Pancreas (tissue), 10 donors: ENCODE measurements around the gene RIPOR2. TPM values are rescaled to one million over a fixed set of nuclear protein-coding genes. Genes with fewer than 3 reads are reported as not detected.

Source experiments
- ATAC-seq, 4 donors: fragments of 200-7000 bp; cut with Tn5 transposase; one replicate each; pipeline versions ENCODE4 v1.8.0 to v1.9.1; 2020; ENCODE audit warnings: mild to moderate bottlenecking in 4 of 4, moderate library complexity in 4 of 4
- DNase-seq, 6 donors: peaks; one replicate each; pipeline ENCODE4 v3.0.0-alpha.2; 2020
- FAIRE-seq: peaks from 2 replicates; lab custom pipeline; 2012; peaks lifted over from hg19 to GRCh38; lab: Jason Lieb, UNC
- H3K27ac ChIP-seq, 4 donors: fragments of 200-600 bp; sonication (generic); 1 replicate in 3 of 4; 2 replicates in 1 of 4; pipeline versions ENCODE4 v1.5.0 to v1.8.0; 2020
- H3K27me3 ChIP-seq, 4 donors: fragments of 200-600 bp; one replicate each; pipeline ENCODE4 v1.8.0; 2021
- H3K36me3 ChIP-seq, 3 donors: fragments of 200-600 bp; sonication (generic) in 1 of 3; one replicate each; pipeline versions ENCODE4 v1.5.0 to v1.8.0; 2020 to 2021
- H3K4me1 ChIP-seq, 3 donors: fragments of 200-600 bp; one replicate each; pipeline ENCODE4 v1.8.0; 2021
- H3K4me3 ChIP-seq, 4 donors: fragments of 200-600 bp; sonication (generic) in 2 of 4; one replicate each; pipeline versions ENCODE4 v1.5.0 to v1.8.0; 2020 to 2021
- H3K9me3 ChIP-seq, 4 donors: fragments of 200-600 bp; one replicate each; pipeline ENCODE4 v1.8.0; 2021
- WGBS, 2 donors: extraction: QIAGEN DNeasy Blood & Tissue Kit; methylation state at CpG; one replicate each; pipeline ENCODE4 v1.1.7; 2013; 5-methylcytosine and 5-hydroxymethylcytosine counted together
- intact Hi-C, 3 donors: fragments of 100-400 bp; cut with DNase I; formaldehyde crosslinking; loops; one replicate each; pipeline versions ENCODE4 v1.11.1 to v1.14.2; 2022
- polyA plus RNA-seq, 2 donors: library from polyadenylated mRNA; stranded (reverse); fragments of 200-250 nt; gene quantifications; one replicate each; pipeline ENCODE4 v1.2.3, GENCODE V29; 2013
- total RNA-seq, 6 donors: library from RNA; stranded (reverse); fragmentation: NEBNext Ultra II Directional in 4 of 6; extraction: Animal tissue kit (Norgen Biotek cat#: 25700) in 4 of 6; gene quantifications; one replicate each; pipeline versions ENCODE4 v1.2.1 to v1.2.4, GENCODE V29; 2021 to 2023
- TF ChIP-seq, protein P1 (sequence below), 4 donors: fragments of 200-600 bp; sonication (generic) in 3 of 4; IDR thresholded peaks; one replicate each; pipeline versions ENCODE4 v1.5.0 to v1.8.0; 2021; ENCODE audit warnings: antibody characterized with exemption in 4 of 4
- donor health status: healthy with polysubstance abuse.
- donor health status: DM: no; HTN: no; CAD: no; lungs with moderate emphysema.
- donor health status: DM: no; HTN: no; CAD: no.
- donor health status: control.
- donor health status: control.
- donor health status: Bipolar disorder and iron deficiency.
- donor health status: DM: yes; HTN: yes; CAD: no.
- donor health status: DM: no; HTN: no; CAD: no.
- donor health status: DM: no; HTN: no; CAD: no.
- donor health status: DM: yes; HTN: yes; CAD: no.

RIPOR2 gene, protein sequence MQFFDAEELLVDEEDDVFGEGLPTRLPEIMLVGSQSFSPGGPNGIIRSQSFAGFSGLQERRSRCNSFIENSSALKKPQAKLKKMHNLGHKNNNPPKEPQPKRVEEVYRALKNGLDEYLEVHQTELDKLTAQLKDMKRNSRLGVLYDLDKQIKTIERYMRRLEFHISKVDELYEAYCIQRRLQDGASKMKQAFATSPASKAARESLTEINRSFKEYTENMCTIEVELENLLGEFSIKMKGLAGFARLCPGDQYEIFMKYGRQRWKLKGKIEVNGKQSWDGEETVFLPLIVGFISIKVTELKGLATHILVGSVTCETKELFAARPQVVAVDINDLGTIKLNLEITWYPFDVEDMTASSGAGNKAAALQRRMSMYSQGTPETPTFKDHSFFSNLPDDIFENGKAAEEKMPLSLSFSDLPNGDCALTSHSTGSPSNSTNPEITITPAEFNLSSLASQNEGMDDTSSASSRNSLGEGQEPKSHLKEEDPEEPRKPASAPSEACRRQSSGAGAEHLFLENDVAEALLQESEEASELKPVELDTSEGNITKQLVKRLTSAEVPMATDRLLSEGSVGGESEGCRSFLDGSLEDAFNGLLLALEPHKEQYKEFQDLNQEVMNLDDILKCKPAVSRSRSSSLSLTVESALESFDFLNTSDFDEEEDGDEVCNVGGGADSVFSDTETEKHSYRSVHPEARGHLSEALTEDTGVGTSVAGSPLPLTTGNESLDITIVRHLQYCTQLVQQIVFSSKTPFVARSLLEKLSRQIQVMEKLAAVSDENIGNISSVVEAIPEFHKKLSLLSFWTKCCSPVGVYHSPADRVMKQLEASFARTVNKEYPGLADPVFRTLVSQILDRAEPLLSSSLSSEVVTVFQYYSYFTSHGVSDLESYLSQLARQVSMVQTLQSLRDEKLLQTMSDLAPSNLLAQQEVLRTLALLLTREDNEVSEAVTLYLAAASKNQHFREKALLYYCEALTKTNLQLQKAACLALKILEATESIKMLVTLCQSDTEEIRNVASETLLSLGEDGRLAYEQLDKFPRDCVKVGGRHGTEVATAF
- total RNA-seq (1 to 10 TPM in 4 of 6 donors, under 1 TPM in 2; 0.28 to 3.7 (median 1.1) TPM), polyA plus RNA-seq (under 1 TPM; 0.38 to 0.89 TPM)

DNA sequence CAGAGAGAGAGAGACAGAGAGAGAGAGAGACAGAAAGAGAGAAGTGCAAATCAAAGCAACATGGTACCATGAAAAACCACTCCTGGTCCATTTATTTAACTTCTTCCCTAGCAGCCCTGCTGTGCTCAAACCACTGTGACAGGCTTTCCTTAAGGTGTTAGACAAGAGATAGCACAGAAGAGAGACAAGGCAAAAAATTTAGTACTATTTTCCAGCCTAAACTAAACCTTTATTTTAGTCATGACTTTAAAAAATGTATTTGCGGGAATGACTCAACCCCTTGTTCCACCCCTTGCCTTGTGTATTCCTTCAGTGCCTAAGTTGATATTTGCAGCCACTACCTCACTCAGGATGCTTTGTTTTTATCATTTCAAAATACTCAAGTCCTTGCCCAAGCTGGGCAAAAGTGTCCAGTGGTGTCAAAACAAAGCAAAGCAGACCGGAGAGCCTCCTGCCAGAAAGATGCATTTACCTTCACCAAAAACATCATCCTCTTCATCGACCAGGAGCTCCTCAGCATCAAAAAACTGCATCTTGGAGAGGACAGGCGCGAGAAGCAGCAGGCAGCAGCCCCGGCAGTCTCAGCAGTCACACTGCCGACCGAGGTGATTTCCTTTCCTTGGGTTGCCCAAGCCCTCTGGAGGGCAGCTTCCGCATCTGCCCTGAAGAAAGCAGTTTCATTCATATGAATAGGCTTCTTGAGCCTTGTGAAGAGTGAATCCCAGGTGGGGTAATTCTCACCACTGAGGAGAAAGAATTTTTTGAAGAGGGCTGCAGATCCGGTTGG, at the start of gene RIPOR2:
RIPOR2 (minus strand) TSS at position 595 of the 787 bp plus-strand sequence; CDS start at position 533, 62 bp downstream.
- DNase-seq = peak in 1 of 6 donors; percentile 26
- Histone ChIP-seq H3K27me3 (peaks cover 0 to 3% (median 0%) of the 10 kb centered on the region in 4 donors), H3K27ac (no peak within 1 kb of the TSS), H3K4me1 (no peaks in the 10 kb centered on the region), H3K4me3 (no peak within 1 kb of the TSS), H3K36me3 (no peaks in the 10 kb centered on the region), H3K9me3 (no peaks in the 10 kb centered on the region)
- WGBS, 2 donors = 53 to 54% methylated on average over 10 of the region's 10 CpGs
- peak in 2 of 4 donors; percentile 54 to 62 for ATAC-seq
- FAIRE-seq = no peak
- intact Hi-C loops = no loop called here
- TF ChIP-seq, protein P1, sequence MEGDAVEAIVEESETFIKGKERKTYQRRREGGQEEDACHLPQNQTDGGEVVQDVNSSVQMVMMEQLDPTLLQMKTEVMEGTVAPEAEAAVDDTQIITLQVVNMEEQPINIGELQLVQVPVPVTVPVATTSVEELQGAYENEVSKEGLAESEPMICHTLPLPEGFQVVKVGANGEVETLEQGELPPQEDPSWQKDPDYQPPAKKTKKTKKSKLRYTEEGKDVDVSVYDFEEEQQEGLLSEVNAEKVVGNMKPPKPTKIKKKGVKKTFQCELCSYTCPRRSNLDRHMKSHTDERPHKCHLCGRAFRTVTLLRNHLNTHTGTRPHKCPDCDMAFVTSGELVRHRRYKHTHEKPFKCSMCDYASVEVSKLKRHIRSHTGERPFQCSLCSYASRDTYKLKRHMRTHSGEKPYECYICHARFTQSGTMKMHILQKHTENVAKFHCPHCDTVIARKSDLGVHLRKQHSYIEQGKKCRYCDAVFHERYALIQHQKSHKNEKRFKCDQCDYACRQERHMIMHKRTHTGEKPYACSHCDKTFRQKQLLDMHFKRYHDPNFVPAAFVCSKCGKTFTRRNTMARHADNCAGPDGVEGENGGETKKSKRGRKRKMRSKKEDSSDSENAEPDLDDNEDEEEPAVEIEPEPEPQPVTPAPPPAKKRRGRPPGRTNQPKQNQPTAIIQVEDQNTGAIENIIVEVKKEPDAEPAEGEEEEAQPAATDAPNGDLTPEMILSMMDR (IDR thresholded peaks at IDR 0.05) = no peak

- Histone ChIP-seq H3K4me1 (peaks cover 6 to 16% (median 15%) of the 10 kb centered on the region in 3 donors), H3K9me3 (no peaks in the 10 kb centered on the region), H3K4me3 (no peak overlapping the region), H3K36me3 (no peaks in the 10 kb centered on the region), H3K27me3 (no peaks in the 10 kb centered on the region), H3K27ac (no peak overlapping the region)
- WGBS, 2 donors = 98 to 100% methylated on average over 2 of the region's 2 CpGs
- ATAC-seq = no peak
- DNase-seq = no peak
- intact Hi-C loops = no loop called here
- FAIRE-seq = no peak
- TF ChIP-seq, protein P1 (IDR thresholded peaks at IDR 0.05) = no peak
These were observed 49.6 kb upstream of the RIPOR2 start for GRCh38 chr6:24985323-24985722.

DNA sequence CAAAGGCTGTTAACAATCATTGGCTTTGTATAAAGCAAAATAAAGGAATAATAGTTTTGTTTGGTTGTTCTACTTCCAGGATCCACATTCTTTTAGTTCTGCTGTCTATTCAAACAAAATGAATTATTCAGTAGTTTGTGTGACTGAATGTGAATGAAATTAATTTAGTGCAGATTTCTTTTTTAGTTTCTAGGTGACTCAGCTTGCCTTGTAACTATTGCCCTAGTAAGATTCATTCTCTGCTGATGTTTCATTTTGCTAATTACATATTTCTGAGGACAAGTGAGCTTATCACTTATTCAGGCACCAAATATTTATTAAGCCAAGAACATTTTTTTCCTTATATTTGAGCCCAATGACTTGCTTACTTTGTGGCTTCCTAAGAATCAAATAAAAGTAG, 46.5 kb upstream of the RIPOR2 start:
- peaks cover 6 to 16% (median 15%) of the 10 kb centered on the region in 3 donors for H3K4me1 ChIP-seq
- no peak overlapping the region for H3K27ac ChIP-seq
- intact Hi-C loops = no loop called here
- DNase-seq = no peak
- H3K36me3 ChIP-seq = no peaks in the 10 kb centered on the region
- no peaks in the 10 kb centered on the region for H3K9me3 ChIP-seq
- FAIRE-seq = no peak
- TF ChIP-seq, protein P1 (IDR thresholded peaks at IDR 0.05) = no peak
- no peak for ATAC-seq
- H3K4me3 ChIP-seq = no peak overlapping the region
- H3K27me3 ChIP-seq = no peaks in the 10 kb centered on the region

- Histone ChIP-seq H3K4me1 (peaks cover 6 to 16% (median 15%) of the 10 kb centered on the region in 3 donors), H3K27me3 (no peaks in the 10 kb centered on the region), H3K27ac (peak overlapping the region; percentile 20 to 58 (median 28)), H3K9me3 (no peaks in the 10 kb centered on the region), H3K4me3 (no peak overlapping the region), H3K36me3 (no peaks in the 10 kb centered on the region)
- DNase-seq = no peak
- peak in 2 of 4 donors; percentile 21 to 32 for ATAC-seq
- intact Hi-C loops = no loop called here
- 73 to 78% methylated on average over 4 of the region's 4 CpGs for WGBS, 2 donors
- TF ChIP-seq, protein P1 (IDR thresholded peaks at IDR 0.05) = no peak
- FAIRE-seq = no peak
These were observed 45.6 kb upstream of the RIPOR2 start for GRCh38 chr6:24981386-24981760.
